SK-N-SH (cell line): ENCODE data around the gene NRF1. TPM values are rescaled to one million over a fixed set of nuclear protein-coding genes. Genes with fewer than 3 reads are reported as not detected.
A peak's percentile ranks its signal among the peaks of the same experiment; 100 is the strongest.

ENCODE experiments used
- CTCF ChIA-PET: fragments of 300-600, 350-600 bp; formaldehyde crosslinking; extraction: SDS; loops from one replicate; lab custom pipeline; 2021; lab: Yijun Ruan, JAX
- POLR2A ChIA-PET: fragments of 350-600 bp; sonication (Branson Sonifier 250); formaldehyde crosslinking; extraction: SDS; loops from one replicate; lab custom pipeline; 2020; ENCODE audit warnings: antibody characterized with exemption, inconsistent platforms; lab: Yijun Ruan, JAX
- DNase-seq: peaks from one replicate; pipeline ENCODE4 v3.0.0; 2012
- H2AFZ ChIP-seq: fragments of 200-600 bp; sonication (generic); 2 replicates; pipeline ENCODE4 v1.8.1; 2016; ENCODE audit warnings: antibody characterized with exemption, mild to moderate bottlenecking, low read depth
- H3F3A ChIP-seq: fragments of 200-600 bp; sonication (generic); replicated peaks from 2 replicates; pipeline ENCODE3; 2016; ENCODE audit warnings: antibody characterized with exemption, mild to moderate bottlenecking; ENCODE audit not compliant: insufficient read depth
- H3K27ac ChIP-seq, 2 experiments: fragments of 200-500 bp in 1 of 2; fragments of 200-600 bp in 1 of 2; sonication (Bioruptor generic) in 1 of 2; sonication (generic), shearing (Covaris generic) in 1 of 2; 2 replicates each; pipeline versions ENCODE4 v1.5.1 to v1.6.1; 2014 to 2016; ENCODE audit warnings: low read depth in 2 of 2, inconsistent platforms in 1 of 2, low read length in 1 of 2, mild to moderate bottlenecking in 1 of 2, mixed read lengths in 1 of 2
- H3K27me3 ChIP-seq: fragments of 200-600 bp; sonication (generic), shearing (Covaris generic); 2 replicates; pipeline ENCODE4 v1.6.1; 2016; ENCODE audit warnings: mixed run types; ENCODE audit not compliant: insufficient read depth
- H3K36me3 ChIP-seq, 2 experiments: fragments of 200-500 bp in 1 of 2; fragments of 200-600 bp in 1 of 2; sonication (Bioruptor generic) in 1 of 2; sonication (generic) in 1 of 2; replicated peaks in 1 of 2; 2 replicates each; pipeline versions ENCODE3 to v1.5.1; 2014 to 2016; ENCODE audit warnings: low read length in 1 of 2, mild to moderate bottlenecking in 1 of 2; ENCODE audit not compliant: insufficient read depth in 2 of 2, control insufficient read depth in 1 of 2
- H3K4me1 ChIP-seq, 2 experiments: fragments of 200-500 bp in 1 of 2; fragments of 200-600 bp in 1 of 2; sonication (Bioruptor generic) in 1 of 2; sonication (generic), shearing (Covaris generic) in 1 of 2; 2 replicates each; pipeline versions ENCODE4 v1.5.1 to v1.6.1; 2014 to 2016; ENCODE audit warnings: low read depth in 1 of 2, low read length in 1 of 2, mixed run types in 1 of 2; ENCODE audit not compliant: insufficient read depth in 2 of 2, control insufficient read depth in 1 of 2
- H3K4me2 ChIP-seq: fragments of 200-600 bp; sonication (generic), shearing (Covaris generic); 2 replicates; pipeline ENCODE4 v1.6.1; 2017; ENCODE audit warnings: mixed run types
- H3K4me3 ChIP-seq, 2 experiments: fragments of 200-500 bp in 1 of 2; fragments of 200-600 bp in 1 of 2; sonication (Bioruptor generic) in 1 of 2; sonication (generic), shearing (Covaris generic) in 1 of 2; 2 replicates each; pipeline versions ENCODE4 v1.5.1 to v1.8.1; 2014 to 2016; ENCODE audit warnings: low read depth in 2 of 2, inconsistent platforms in 1 of 2, low read length in 1 of 2, mild to moderate bottlenecking in 1 of 2, mixed read lengths in 1 of 2, moderate library complexity in 1 of 2
- H3K79me2 ChIP-seq: fragments of 200-600 bp; sonication (generic); 2 replicates; pipeline ENCODE4 v1.8.1; 2017; ENCODE audit warnings: mild to moderate bottlenecking; ENCODE audit not compliant: insufficient read depth
- H3K9ac ChIP-seq: fragments of 200-600 bp; sonication (generic); 2 replicates; pipeline ENCODE4 v1.6.1; 2017; ENCODE audit warnings: mixed run types
- H3K9me2 ChIP-seq: fragments of 200-600 bp; sonication (generic); 2 replicates; pipeline ENCODE4 v1.6.1; 2017; ENCODE audit warnings: mixed run types
- H3K9me3 ChIP-seq: fragments of 200-600 bp; sonication (generic); 2 replicates; pipeline ENCODE4 v1.6.1; 2017; ENCODE audit warnings: mixed run types, mild to moderate bottlenecking, moderate library complexity
- H4K20me1 ChIP-seq: fragments of 200-600 bp; sonication (generic); 2 replicates; pipeline ENCODE4 v1.6.1; 2017; ENCODE audit warnings: mild to moderate bottlenecking, mixed run types; ENCODE audit not compliant: insufficient read depth
- CHD2 ChIP-seq: fragments of 150-350 bp; IDR thresholded peaks from 2 replicates; pipeline ENCODE4 v1.6.1; 2018; ENCODE audit warnings: low read length; ENCODE audit not compliant: partially characterized antibody
- EP300 ChIP-seq, 2 experiments: IDR thresholded peaks; 2 replicates each; pipeline versions ENCODE4 v1.4.0 to v1.6.1; 2012; ENCODE audit warnings: borderline replicate concordance in 1 of 2, low read depth in 1 of 2, low read length in 1 of 2
- EZH2phosphoT487 ChIP-seq: fragments of 200-600 bp; sonication (generic); IDR thresholded peaks from 2 replicates; pipeline ENCODE4 v1.6.1; 2017; ENCODE audit warnings: low read depth, mixed run types, mild to moderate bottlenecking, antibody characterized with exemption, moderate library complexity, borderline replicate concordance
- FOSL2 ChIP-seq: IDR thresholded peaks from 2 replicates; pipeline ENCODE4 v1.4.0; 2012; ENCODE audit warnings: low read depth, mild to moderate bottlenecking, moderate library complexity, borderline replicate concordance
- FOXM1 ChIP-seq: IDR thresholded peaks from 2 replicates; pipeline ENCODE4 v1.4.0; 2012; ENCODE audit warnings: low read depth, mild to moderate bottlenecking
- GATA2 ChIP-seq: sonication (generic); formaldehyde crosslinking; IDR thresholded peaks from 2 replicates; pipeline ENCODE4 v1.5.0; 2020; ENCODE audit warnings: mild to moderate bottlenecking, missing genetic modification reagents
- MXI1 ChIP-seq: IDR thresholded peaks from 2 replicates; pipeline ENCODE4 v1.6.1; 2012; ENCODE audit warnings: mild to moderate bottlenecking, low read depth, low read length, improper control_type of control experiment
- NFIC ChIP-seq: IDR thresholded peaks from 2 replicates; pipeline ENCODE4 v1.4.0; 2012; ENCODE audit warnings: borderline replicate concordance
- RCOR1 ChIP-seq: fragments of 150-350 bp; IDR thresholded peaks from 2 replicates; pipeline ENCODE4 v1.6.1; 2017; ENCODE audit warnings: antibody characterized with exemption, low read length
- TEAD4 ChIP-seq: IDR thresholded peaks from 2 replicates; pipeline ENCODE4 v1.4.0; 2012; ENCODE audit warnings: mild to moderate bottlenecking, borderline replicate concordance; ENCODE audit not compliant: insufficient read depth
- YY1 ChIP-seq: IDR thresholded peaks from 2 replicates; pipeline ENCODE4 v1.4.0; 2012; ENCODE audit warnings: low read depth, mild to moderate bottlenecking
- WGBS: methylation state at CpG from one replicate; pipeline ENCODE4 v1.1.6; 2017; ENCODE audit warnings: low lambda C conversion rate; 5-methylcytosine and 5-hydroxymethylcytosine counted together
- polyA plus RNA-seq, 3 experiments: library from polyadenylated mRNA; depleted of rRNA; stranded (reverse); fragments of >200 nt; gene quantifications; 2 replicates each; pipeline ENCODE4 v1.2.3, GENCODE V29; 2012
- TF ChIP-seq, protein P1 (sequence below): IDR thresholded peaks from 2 replicates; pipeline ENCODE4 v1.6.1; 2012; ENCODE audit warnings: mild to moderate bottlenecking, low read depth, low read length, moderate library complexity
- TF ChIP-seq, protein P2 (sequence below): IDR thresholded peaks from 2 replicates; pipeline ENCODE4 v1.4.0; 2012; ENCODE audit warnings: low read depth, borderline replicate concordance
- TF ChIP-seq, protein P3 (sequence below): IDR thresholded peaks from 2 replicates; pipeline ENCODE4 v1.4.0; 2012; ENCODE audit warnings: low read depth, borderline replicate concordance
- TF ChIP-seq, protein P4 (sequence below): fragments of 200-600 bp; sonication (generic); IDR thresholded peaks from 2 replicates; pipeline ENCODE4 v1.6.1; 2017; ENCODE audit warnings: antibody characterized with exemption, mild to moderate bottlenecking, moderate library complexity

The NRF1 gene
- polyA plus RNA-seq, 1 of the 3 experiments (the other 2 are of a cell fraction), result 10.9 TPM

DNA sequence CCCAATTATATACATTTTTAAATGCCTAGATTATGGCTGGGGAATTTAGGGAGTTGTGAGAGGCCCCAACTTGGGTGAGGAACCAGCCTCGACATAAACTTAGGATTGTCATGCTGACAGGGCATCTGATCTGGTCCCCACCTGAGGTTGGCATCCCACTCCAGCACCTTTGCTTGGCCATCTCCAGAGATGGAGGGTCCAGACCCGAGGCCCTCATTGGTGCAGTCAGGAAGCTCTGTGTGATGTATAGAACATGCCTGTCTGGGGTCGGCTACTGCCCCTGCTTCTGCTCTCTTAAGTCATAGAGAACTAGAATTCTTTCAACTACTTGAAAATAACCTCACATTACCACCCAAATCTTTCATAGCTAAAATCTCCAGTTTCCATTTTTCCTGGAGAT is 153.8 kb downstream of the NRF1 start (continued):
- TF ChIP-seq, protein P1, sequence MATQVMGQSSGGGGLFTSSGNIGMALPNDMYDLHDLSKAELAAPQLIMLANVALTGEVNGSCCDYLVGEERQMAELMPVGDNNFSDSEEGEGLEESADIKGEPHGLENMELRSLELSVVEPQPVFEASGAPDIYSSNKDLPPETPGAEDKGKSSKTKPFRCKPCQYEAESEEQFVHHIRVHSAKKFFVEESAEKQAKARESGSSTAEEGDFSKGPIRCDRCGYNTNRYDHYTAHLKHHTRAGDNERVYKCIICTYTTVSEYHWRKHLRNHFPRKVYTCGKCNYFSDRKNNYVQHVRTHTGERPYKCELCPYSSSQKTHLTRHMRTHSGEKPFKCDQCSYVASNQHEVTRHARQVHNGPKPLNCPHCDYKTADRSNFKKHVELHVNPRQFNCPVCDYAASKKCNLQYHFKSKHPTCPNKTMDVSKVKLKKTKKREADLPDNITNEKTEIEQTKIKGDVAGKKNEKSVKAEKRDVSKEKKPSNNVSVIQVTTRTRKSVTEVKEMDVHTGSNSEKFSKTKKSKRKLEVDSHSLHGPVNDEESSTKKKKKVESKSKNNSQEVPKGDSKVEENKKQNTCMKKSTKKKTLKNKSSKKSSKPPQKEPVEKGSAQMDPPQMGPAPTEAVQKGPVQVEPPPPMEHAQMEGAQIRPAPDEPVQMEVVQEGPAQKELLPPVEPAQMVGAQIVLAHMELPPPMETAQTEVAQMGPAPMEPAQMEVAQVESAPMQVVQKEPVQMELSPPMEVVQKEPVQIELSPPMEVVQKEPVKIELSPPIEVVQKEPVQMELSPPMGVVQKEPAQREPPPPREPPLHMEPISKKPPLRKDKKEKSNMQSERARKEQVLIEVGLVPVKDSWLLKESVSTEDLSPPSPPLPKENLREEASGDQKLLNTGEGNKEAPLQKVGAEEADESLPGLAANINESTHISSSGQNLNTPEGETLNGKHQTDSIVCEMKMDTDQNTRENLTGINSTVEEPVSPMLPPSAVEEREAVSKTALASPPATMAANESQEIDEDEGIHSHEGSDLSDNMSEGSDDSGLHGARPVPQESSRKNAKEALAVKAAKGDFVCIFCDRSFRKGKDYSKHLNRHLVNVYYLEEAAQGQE, result no peak

GRCh38 chr7:129767120-129768015 is 155.8 kb downstream of the NRF1 start:
- no peak overlapping the region for H3K4me3 ChIP-seq
- no peaks in the 10 kb centered on the region for H4K20me1 ChIP-seq
- H3K79me2 ChIP-seq, result no peaks in the 10 kb centered on the region
- H3K9me3 ChIP-seq, result no peaks in the 10 kb centered on the region
- H3K27ac ChIP-seq, result no peak overlapping the region
- H3K9me2 ChIP-seq, result no peaks in the 10 kb centered on the region
- ChIA-PET CTCF (interaction anchor here (1.2 to 1.6 kb wide), 2 partner anchors 12 to 59 kb away, joined by 3 read pairs; no protein-coding TSS in a partner anchor), POLR2A (no interaction called here)
- H3F3A ChIP-seq, result no peaks in the 10 kb centered on the region
- H3K4me2 ChIP-seq, result no peak overlapping the region
- H2AFZ ChIP-seq, result no peak overlapping the region
- peak; percentile 39 for DNase-seq
- no peaks in the 10 kb centered on the region for H3K27me3 ChIP-seq
- H3K9ac ChIP-seq, result no peak overlapping the region
- peaks cover 0 to 4% of the 10 kb centered on the region in 2 experiments; a peak in 1 of 4 replicates for H3K4me1 ChIP-seq
- H3K36me3 ChIP-seq, result no peaks in the 10 kb centered on the region
- 95% methylated on average over 12 of the region's 12 CpGs for WGBS
- TF ChIP-seq NFIC, result no peak
- TF ChIP-seq, protein P2, sequence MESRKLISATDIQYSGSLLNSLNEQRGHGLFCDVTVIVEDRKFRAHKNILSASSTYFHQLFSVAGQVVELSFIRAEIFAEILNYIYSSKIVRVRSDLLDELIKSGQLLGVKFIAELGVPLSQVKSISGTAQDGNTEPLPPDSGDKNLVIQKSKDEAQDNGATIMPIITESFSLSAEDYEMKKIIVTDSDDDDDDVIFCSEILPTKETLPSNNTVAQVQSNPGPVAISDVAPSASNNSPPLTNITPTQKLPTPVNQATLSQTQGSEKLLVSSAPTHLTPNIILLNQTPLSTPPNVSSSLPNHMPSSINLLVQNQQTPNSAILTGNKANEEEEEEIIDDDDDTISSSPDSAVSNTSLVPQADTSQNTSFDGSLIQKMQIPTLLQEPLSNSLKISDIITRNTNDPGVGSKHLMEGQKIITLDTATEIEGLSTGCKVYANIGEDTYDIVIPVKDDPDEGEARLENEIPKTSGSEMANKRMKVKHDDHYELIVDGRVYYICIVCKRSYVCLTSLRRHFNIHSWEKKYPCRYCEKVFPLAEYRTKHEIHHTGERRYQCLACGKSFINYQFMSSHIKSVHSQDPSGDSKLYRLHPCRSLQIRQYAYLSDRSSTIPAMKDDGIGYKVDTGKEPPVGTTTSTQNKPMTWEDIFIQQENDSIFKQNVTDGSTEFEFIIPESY, result no peak
- TF ChIP-seq, protein P3, sequence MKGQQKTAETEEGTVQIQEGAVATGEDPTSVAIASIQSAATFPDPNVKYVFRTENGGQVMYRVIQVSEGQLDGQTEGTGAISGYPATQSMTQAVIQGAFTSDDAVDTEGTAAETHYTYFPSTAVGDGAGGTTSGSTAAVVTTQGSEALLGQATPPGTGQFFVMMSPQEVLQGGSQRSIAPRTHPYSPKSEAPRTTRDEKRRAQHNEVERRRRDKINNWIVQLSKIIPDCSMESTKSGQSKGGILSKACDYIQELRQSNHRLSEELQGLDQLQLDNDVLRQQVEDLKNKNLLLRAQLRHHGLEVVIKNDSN, result no peak
- no peak for TF ChIP-seq CHD2
- no peak for TF ChIP-seq EP300 (IDR thresholded peaks at IDR 0.05; ENCODE audit: borderline replicate concordance in 1 of 2, low read depth in 1 of 2, low read length in 1 of 2)
- no peak for TF ChIP-seq EZH2phosphoT487
- TF ChIP-seq GATA2 (CRISPR knock-in tag), result no peak
- no peak for TF ChIP-seq TEAD4
- no peak for TF ChIP-seq RCOR1
- TF ChIP-seq FOXM1, result no peak
- TF ChIP-seq, protein P1, result no peak
- TF ChIP-seq, protein P4, sequence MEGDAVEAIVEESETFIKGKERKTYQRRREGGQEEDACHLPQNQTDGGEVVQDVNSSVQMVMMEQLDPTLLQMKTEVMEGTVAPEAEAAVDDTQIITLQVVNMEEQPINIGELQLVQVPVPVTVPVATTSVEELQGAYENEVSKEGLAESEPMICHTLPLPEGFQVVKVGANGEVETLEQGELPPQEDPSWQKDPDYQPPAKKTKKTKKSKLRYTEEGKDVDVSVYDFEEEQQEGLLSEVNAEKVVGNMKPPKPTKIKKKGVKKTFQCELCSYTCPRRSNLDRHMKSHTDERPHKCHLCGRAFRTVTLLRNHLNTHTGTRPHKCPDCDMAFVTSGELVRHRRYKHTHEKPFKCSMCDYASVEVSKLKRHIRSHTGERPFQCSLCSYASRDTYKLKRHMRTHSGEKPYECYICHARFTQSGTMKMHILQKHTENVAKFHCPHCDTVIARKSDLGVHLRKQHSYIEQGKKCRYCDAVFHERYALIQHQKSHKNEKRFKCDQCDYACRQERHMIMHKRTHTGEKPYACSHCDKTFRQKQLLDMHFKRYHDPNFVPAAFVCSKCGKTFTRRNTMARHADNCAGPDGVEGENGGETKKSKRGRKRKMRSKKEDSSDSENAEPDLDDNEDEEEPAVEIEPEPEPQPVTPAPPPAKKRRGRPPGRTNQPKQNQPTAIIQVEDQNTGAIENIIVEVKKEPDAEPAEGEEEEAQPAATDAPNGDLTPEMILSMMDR, result no peak
- TF ChIP-seq FOSL2, result no peak
- TF ChIP-seq YY1, result no peak
- no peak for TF ChIP-seq MXI1
